HFFc6 (cell line): ENCODE data around the gene EIF5A2. TPM values are rescaled to one million over a fixed set of nuclear protein-coding genes. Genes with fewer than 3 reads are reported as not detected.

Experiments used
- DNase-seq: peaks from one replicate; pipeline ENCODE4 v3.0.0-alpha.2; 2018
- H3K27ac Mint-ChIP-seq: 2 replicates; pipeline ENCODE4 v1.8.0; 2020; ENCODE audit warnings: mild to moderate bottlenecking, mixed read lengths
- H3K27me3 Mint-ChIP-seq: 2 replicates; pipeline ENCODE4 v1.8.0; 2021; ENCODE audit warnings: mild to moderate bottlenecking, moderate library complexity, mixed read lengths; ENCODE audit not compliant: insufficient read depth
- H3K36me3 Mint-ChIP-seq: 2 replicates; pipeline ENCODE4 v1.8.0; 2021; ENCODE audit warnings: low read depth, mixed read lengths
- H3K4me1 Mint-ChIP-seq: 2 replicates; pipeline ENCODE4 v1.8.0; 2020; ENCODE audit warnings: low read depth, mixed read lengths
- H3K4me3 Mint-ChIP-seq: 2 replicates; pipeline ENCODE4 v1.8.0; 2020; ENCODE audit warnings: mild to moderate bottlenecking, moderate library complexity, mixed read lengths
- H3K9me3 Mint-ChIP-seq: 2 replicates; pipeline ENCODE4 v1.8.0; 2020; ENCODE audit warnings: mild to moderate bottlenecking, mixed read lengths
- CTCF ChIP-seq: fragments of 200-600 bp; sonication (generic); IDR thresholded peaks from 2 replicates; pipeline ENCODE4 v1.5.0; 2021; ENCODE audit warnings: antibody characterized with exemption, mild to moderate bottlenecking
- total RNA-seq, 6 experiments: library from RNA; stranded (reverse); fragmentation: NEBNext Ultra II Directional; extraction: Animal tissue kit (Norgen Biotek cat#: 25700); gene quantifications; 2 replicates in 1 of 6; 3 replicates in 5 of 6; pipeline ENCODE4 v1.2.3, GENCODE V29; 2021

Gene EIF5A2
- total RNA-seq, 6 experiments from 2014 or later = 30.5 to 38.1 (median 36.1) TPM

GRCh38 chr3:170858599-170858998 is 49.8 kb downstream of the EIF5A2 start:
- Mint-ChIP-seq H3K4me3 (no peak overlapping the region), H3K27ac (no peak overlapping the region), H3K36me3 (no peaks in the 10 kb centered on the region), H3K4me1 (peaks cover 18% of the 10 kb centered on the region), H3K27me3 (no peaks in the 10 kb centered on the region), H3K9me3 (no peaks in the 10 kb centered on the region)
- no peak for TF ChIP-seq CTCF
- no peak for DNase-seq

GRCh38 chr3:170852324-170852723 is 56.1 kb downstream of the EIF5A2 start:
- H3K9me3 Mint-ChIP-seq = no peaks in the 10 kb centered on the region
- no peak overlapping the region for H3K27ac Mint-ChIP-seq
- no peaks in the 10 kb centered on the region for H3K36me3 Mint-ChIP-seq
- TF ChIP-seq CTCF = no peak
- DNase-seq = no peak
- H3K4me1 Mint-ChIP-seq = peaks cover 5% of the 10 kb centered on the region; the same call in 1 of the 2 replicates
- H3K27me3 Mint-ChIP-seq = no peaks in the 10 kb centered on the region; the same call in 1 of the 2 replicates
- no peak overlapping the region for H3K4me3 Mint-ChIP-seq

DNA sequence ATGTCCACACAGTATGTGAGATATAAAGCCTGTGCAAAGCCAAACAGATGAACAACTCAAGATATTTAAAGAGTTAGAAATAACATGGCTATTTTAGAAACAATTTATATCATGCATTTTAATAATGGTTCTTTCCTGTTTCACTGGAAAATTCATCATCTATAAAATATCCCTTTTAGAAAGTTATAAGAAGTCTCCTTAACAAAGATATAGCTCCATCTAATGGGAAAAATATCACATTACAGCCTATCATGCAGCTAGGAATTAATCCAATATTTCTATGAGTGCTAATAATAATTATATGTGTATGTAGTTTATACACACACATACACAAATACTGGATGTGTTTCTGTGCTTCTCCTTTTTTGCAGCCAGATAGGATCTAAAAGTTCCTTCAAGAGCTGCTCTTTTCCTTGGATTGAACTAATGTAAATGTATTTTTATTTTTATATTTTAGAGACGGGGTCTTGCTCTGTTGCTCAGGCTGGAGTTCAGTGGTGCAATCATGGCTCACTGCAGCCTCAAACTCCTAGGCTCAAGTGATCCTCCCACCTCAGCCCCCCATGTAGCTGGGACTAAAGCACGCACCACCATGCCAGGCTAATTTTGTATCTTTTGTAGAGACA is 60.0 kb downstream of the EIF5A2 start:
- no peaks in the 10 kb centered on the region for H3K36me3 Mint-ChIP-seq

DNA sequence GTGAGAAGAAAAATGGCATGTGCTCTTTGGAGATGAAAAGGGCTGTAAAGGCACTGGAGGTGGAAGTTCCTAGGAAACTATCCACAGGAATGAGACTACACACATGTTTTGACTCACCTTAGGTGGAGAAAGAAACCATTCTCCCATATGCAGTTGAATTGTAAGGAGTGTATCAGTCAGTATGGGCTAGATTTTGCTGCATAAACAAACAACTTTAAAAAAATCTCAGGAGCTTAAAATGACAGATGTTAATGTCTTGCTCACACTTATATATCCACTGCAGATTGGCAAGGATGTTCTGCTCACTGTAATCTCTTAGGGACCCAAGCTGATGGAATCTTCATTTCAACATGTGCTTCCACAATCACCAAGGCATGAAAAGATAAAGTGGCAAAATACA is 64.1 kb downstream of the EIF5A2 start:
- H3K4me3 Mint-ChIP-seq = no peak overlapping the region
- no peaks in the 10 kb centered on the region for H3K9me3 Mint-ChIP-seq
- no peaks in the 10 kb centered on the region for H3K36me3 Mint-ChIP-seq
- H3K4me1 Mint-ChIP-seq = no peaks in the 10 kb centered on the region; the same call in 1 of the 2 replicates
- no peaks in the 10 kb centered on the region; the same call in none of the 2 replicates for H3K27me3 Mint-ChIP-seq
- no peak overlapping the region for H3K27ac Mint-ChIP-seq
- DNase-seq = no peak
- TF ChIP-seq CTCF = no peak

More for the DNA sequence above, 60.0 kb downstream of the EIF5A2 start:
- Mint-ChIP-seq H3K4me1 (no peaks in the 10 kb centered on the region), H3K27ac (no peak overlapping the region), H3K4me3 (no peak overlapping the region), H3K27me3 (no peaks in the 10 kb centered on the region; the same call in 1 of the 2 replicates), H3K9me3 (no peaks in the 10 kb centered on the region)
- TF ChIP-seq CTCF = peak; percentile 78
- no peak for DNase-seq

GRCh38 chr3:170840291-170840859 is 68.1 kb downstream of the EIF5A2 start:
- Mint-ChIP-seq H3K27me3 (peaks cover under 1% of the 10 kb centered on the region), H3K27ac (no peak overlapping the region), H3K4me3 (no peak overlapping the region), H3K4me1 (no peaks in the 10 kb centered on the region; the same call in 1 of the 2 replicates), H3K36me3 (no peaks in the 10 kb centered on the region), H3K9me3 (no peaks in the 10 kb centered on the region)
- DNase-seq = no peak
- no peak for TF ChIP-seq CTCF
